ENCODE measurements around the gene SLC30A9. TPM values are rescaled to one million over a fixed set of nuclear protein-coding genes. Genes with fewer than 3 reads are reported as not detected.

Gene SLC30A9
- total RNA-seq, 4 donors from 2014 or later, result 39.4 to 54.9 (median 46.7) TPM

GRCh38 chr4:42122237-42122636 is 131.9 kb downstream of the SLC30A9 start:
- no peaks in the 10 kb centered on the region for H3K9me3 ChIP-seq
- TF ChIP-seq EP300 (IDR thresholded peaks at IDR 0.05) (no peak), CTCF (IDR thresholded peaks at IDR 0.05) (no peak), POLR2A (IDR thresholded peaks at IDR 0.05) (no peak), POLR2AphosphoS5 (IDR thresholded peaks at IDR 0.05) (no peak)
- no peaks in the 10 kb centered on the region for H3K4me1 ChIP-seq
- no peaks in the 10 kb centered on the region for H3K36me3 ChIP-seq
- H3K27me3 ChIP-seq, result peaks cover 10% of the 10 kb centered on the region
- no peak for ATAC-seq
- H3K4me3 ChIP-seq, result no peak overlapping the region
- WGBS, 2 donors (ENCODE audit: low coverage in 1 of 2), result 80 to 92% methylated on average over 1 to 3 of the region's 4 CpGs
- no peak overlapping the region for H3K27ac ChIP-seq

DNA sequence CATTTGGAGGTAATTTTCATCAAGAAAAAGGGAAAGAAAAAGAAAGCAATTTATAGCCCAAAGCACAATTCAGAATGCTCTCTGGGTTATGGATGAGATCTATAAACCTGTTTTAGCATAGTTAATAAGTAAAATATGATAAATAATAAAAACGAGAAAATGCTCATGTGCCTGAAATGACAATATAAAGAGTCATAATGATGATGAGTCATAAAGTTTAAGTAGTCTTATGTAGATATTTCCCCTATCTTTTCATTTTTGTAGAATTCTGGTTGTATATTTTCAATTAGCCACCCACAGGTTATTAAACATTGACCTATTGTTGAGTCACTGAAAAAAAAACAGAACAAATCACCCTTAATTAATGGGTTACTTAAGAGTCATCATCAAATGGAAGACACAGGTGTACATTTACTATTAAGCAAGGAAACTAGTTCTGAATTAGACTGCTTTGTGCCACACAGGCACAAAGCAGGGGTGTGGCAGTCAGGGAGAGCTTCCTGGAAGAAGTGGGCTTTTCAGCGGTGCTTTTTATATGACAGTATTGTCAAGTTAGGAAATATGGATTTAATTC is 132.8 kb downstream of the SLC30A9 start:
- 79 to 81% methylated on average over 2 of the region's 2 CpGs for WGBS, 2 donors (ENCODE audit: low coverage in 1 of 2)
- no peak for ATAC-seq
- no peak overlapping the region for H3K27ac ChIP-seq
- no peaks in the 10 kb centered on the region for H3K9me3 ChIP-seq
- no peaks in the 10 kb centered on the region for H3K36me3 ChIP-seq
- TF ChIP-seq EP300 (IDR thresholded peaks at IDR 0.05) (no peak), POLR2A (IDR thresholded peaks at IDR 0.05) (no peak), CTCF (IDR thresholded peaks at IDR 0.05) (no peak), POLR2AphosphoS5 (IDR thresholded peaks at IDR 0.05) (no peak)
- H3K27me3 ChIP-seq, result peaks cover 10% of the 10 kb centered on the region
- no peaks in the 10 kb centered on the region for H3K4me1 ChIP-seq
- no peak overlapping the region for H3K4me3 ChIP-seq

DNA sequence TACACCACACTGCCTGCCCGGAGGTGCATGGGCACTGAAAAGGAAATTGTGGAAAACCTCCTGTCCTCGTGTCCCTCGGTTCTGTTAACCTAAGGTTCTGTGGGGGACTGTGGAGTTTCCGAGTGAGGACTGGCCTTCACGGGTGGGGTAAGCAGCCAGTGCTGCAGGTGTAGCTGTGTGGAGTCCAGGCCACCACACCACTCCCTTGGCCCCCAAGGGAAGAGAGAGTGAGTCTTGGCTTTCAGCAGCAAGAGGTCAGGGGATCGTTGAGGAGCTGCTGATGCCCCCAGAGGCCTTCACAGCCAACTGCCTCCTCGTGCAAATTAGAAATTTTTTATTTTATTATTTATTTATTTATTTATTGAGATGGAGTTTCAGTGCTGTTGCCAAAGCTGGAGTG is 141.8 kb downstream of the SLC30A9 start:
- Histone ChIP-seq H3K27me3 (no peaks in the 10 kb centered on the region), H3K27ac (no peak overlapping the region), H3K36me3 (no peaks in the 10 kb centered on the region), H3K4me1 (no peaks in the 10 kb centered on the region), H3K4me3 (no peak overlapping the region), H3K9me3 (peaks cover 0 to 5% (median 0%) of the 10 kb centered on the region in 3 donors)
- 89 to 92% methylated on average over 2 to 5 of the region's 7 CpGs for WGBS, 2 donors (ENCODE audit: low coverage in 1 of 2)
- no peak for ATAC-seq
- no peak for TF ChIP-seq CTCF (IDR thresholded peaks at IDR 0.05)
- TF ChIP-seq POLR2AphosphoS5 (IDR thresholded peaks at IDR 0.05), result no peak
- no peak for TF ChIP-seq POLR2A (IDR thresholded peaks at IDR 0.05)
- no peak for TF ChIP-seq EP300 (IDR thresholded peaks at IDR 0.05)

- no peak for ATAC-seq
- Histone ChIP-seq H3K9me3 (peaks cover 0 to 5% (median 0%) of the 10 kb centered on the region in 3 donors), H3K36me3 (no peaks in the 10 kb centered on the region), H3K27ac (no peak overlapping the region), H3K4me3 (no peak overlapping the region), H3K27me3 (no peaks in the 10 kb centered on the region), H3K4me1 (no peaks in the 10 kb centered on the region)
- no peak for TF ChIP-seq CTCF (IDR thresholded peaks at IDR 0.05)
- TF ChIP-seq POLR2A (IDR thresholded peaks at IDR 0.05), result no peak
- 54 to 70% methylated on average over 1 of the region's 1 CpG for WGBS, 2 donors (ENCODE audit: low coverage in 1 of 2)
These were observed 142.7 kb downstream of the SLC30A9 start for GRCh38 chr4:42133006-42133405.

GRCh38 chr4:42136371-42136770 is 146.0 kb downstream of the SLC30A9 start:
- TF ChIP-seq POLR2A (IDR thresholded peaks at IDR 0.05) (no peak), EP300 (IDR thresholded peaks at IDR 0.05) (no peak), POLR2AphosphoS5 (IDR thresholded peaks at IDR 0.05) (no peak), CTCF (IDR thresholded peaks at IDR 0.05) (no peak)
- H3K27me3 ChIP-seq, result peaks cover 20% of the 10 kb centered on the region
- WGBS, 2 donors (ENCODE audit: low coverage in 1 of 2), result 64 to 78% methylated on average over 3 of the region's 3 CpGs

More at GRCh38 chr4:42136371-42136770, 146.0 kb downstream of the SLC30A9 start:
- Histone ChIP-seq H3K27ac (no peak overlapping the region), H3K4me3 (no peak overlapping the region), H3K36me3 (no peaks in the 10 kb centered on the region), H3K4me1 (no peaks in the 10 kb centered on the region), H3K9me3 (peaks cover 0 to 7% (median 0%) of the 10 kb centered on the region in 3 donors)
- ATAC-seq, result no peak

Data from gastroesophageal sphincter (tissue), 4 donors.